BLaER1 treated with 17β-estradiol and CSF1 and Interleukin-3, amounts not matched to agents 10 nM and 100 nM (cell line): ENCODE measurements around the gene HOXD10.

Experiments
- H3K27ac ChIP-seq, 11 experiments: shearing (Covaris generic); formaldehyde crosslinking; 2 replicates each; pipeline ENCODE4 v1.8.1; 2022
- H3K27me3 ChIP-seq, 11 experiments: shearing (Covaris generic); formaldehyde crosslinking; 2 replicates each; pipeline ENCODE4 v1.8.1; 2022
- H3K36me3 ChIP-seq, 11 experiments: shearing (Covaris generic); formaldehyde crosslinking; 2 replicates each; pipeline ENCODE4 v1.8.1; 2022
- H3K4me1 ChIP-seq, 10 experiments: shearing (Covaris generic); formaldehyde crosslinking; 2 replicates each; pipeline ENCODE4 v1.8.1; 2022
- H3K4me2 ChIP-seq, 11 experiments: shearing (Covaris generic); formaldehyde crosslinking; 2 replicates each; pipeline ENCODE4 v1.8.1; 2022
- H3K4me3 ChIP-seq, 10 experiments: shearing (Covaris generic); formaldehyde crosslinking; 2 replicates each; pipeline ENCODE4 v1.8.1; 2022
- H3K9ac ChIP-seq, 11 experiments: shearing (Covaris generic); formaldehyde crosslinking; 2 replicates each; pipeline ENCODE4 v1.8.1; 2022
- H3K9me3 ChIP-seq, 11 experiments: shearing (Covaris generic); formaldehyde crosslinking; replicated peaks in 1 of 11; 2 replicates each; pipeline ENCODE4 v1.8.1; 2022
- H4K20me1 ChIP-seq, 11 experiments: shearing (Covaris generic); formaldehyde crosslinking; 2 replicates each; pipeline ENCODE4 v1.8.1; 2022
- Cebpa-rat ChIP-seq, 11 experiments: shearing (Covaris generic); IDR thresholded peaks; 2 replicates each; pipeline ENCODE4 v1.8.1; 2022

The HOXD10 gene

DNA sequence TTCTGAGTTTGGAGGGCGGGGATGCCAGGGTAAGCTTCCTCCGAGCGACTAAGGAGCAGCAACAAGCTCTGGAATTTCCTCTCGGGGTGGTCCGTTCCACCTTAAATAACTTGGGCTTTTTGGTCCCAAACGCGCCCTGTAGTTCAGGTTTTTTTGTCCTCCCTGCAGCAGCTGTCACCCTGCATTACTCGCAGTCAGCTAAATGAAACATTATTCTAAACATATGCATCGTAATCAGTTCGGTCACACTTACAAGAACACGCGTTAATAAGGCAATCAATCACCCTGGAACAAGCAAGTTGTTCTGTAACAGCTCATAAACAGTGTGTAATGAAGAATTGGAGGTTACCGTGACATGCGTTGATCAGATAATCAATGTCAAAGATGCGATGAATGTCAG, 41.1 kb upstream of the HOXD10 start:
- Histone ChIP-seq H3K9me3 (peaks cover 17 to 54% (median 32%) of the 10 kb centered on the region in 11 experiments), H3K4me1 (peaks cover 0 to 9% (median 3%) of the 10 kb centered on the region in 10 experiments; a peak in 7 of 20 replicates), H3K9ac (no peak overlapping the region), H3K4me3 (no peak overlapping the region), H3K36me3 (no peaks in the 10 kb centered on the region), H3K27ac (no peak overlapping the region), H3K27me3 (peaks cover 99 to 100% (median 100%) of the 10 kb centered on the region in 11 experiments), H4K20me1 (peaks cover 0 to 69% (median 33%) of the 10 kb centered on the region in 11 experiments; a peak in 14 of 22 replicates), H3K4me2 (no peak overlapping the region)
- no peak for TF ChIP-seq Cebpa-rat (IDR thresholded peaks at IDR 0.05)

DNA sequence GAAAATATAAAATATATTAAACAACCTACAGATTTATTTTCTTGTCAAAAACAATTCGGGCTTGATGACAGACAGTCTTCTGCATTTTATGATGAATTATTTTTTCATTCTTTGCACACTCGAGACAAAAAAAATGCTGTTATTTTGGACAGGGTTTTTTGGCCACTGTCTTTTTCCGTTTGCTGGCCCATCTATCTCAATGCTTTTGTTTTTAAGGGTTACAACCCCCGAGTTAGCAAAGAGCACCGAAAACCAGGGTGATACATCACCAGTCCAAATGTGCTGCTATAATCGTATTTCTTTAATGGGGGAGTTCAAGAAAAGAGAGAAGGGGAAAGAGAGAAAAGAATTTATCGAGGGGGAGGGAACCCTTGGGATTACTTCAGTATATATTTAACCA, 40.5 kb upstream of the HOXD10 start:
- Histone ChIP-seq H3K4me1 (peaks cover 0 to 9% (median 3%) of the 10 kb centered on the region in 10 experiments; a peak in 7 of 20 replicates), H3K4me2 (no peak overlapping the region), H3K27ac (no peak overlapping the region), H3K9me3 (peaks cover 23 to 59% (median 38%) of the 10 kb centered on the region in 11 experiments), H4K20me1 (peaks cover 0 to 69% (median 33%) of the 10 kb centered on the region in 11 experiments; a peak in 14 of 22 replicates), H3K4me3 (no peak overlapping the region), H3K9ac (no peak overlapping the region), H3K27me3 (peaks cover 99 to 100% (median 100%) of the 10 kb centered on the region in 11 experiments), H3K36me3 (no peaks in the 10 kb centered on the region)
- TF ChIP-seq Cebpa-rat (IDR thresholded peaks at IDR 0.05), result no peak

DNA sequence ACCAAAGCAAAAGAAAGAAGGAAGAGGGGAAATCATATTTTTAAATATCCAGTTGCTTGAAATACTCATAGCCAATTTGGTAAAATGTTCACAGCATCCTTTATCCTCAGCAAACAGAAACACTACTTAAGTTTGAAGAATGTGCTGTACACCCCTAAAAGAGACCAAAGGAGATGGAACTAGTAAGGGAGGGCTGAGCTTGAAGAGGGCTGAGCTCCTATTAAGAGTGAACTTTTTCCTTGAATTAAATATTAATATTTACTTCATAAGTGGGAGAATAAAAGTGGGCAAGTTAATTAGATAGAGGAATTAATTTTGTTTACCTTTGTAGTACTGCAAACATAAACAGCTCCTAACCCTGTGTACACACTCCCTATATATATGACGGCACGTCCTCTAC, 39.8 kb upstream of the HOXD10 start:
- TF ChIP-seq Cebpa-rat (IDR thresholded peaks at IDR 0.05), result no peak
- Histone ChIP-seq H3K4me2 (no peak overlapping the region), H3K4me1 (peaks cover 0 to 9% (median 3%) of the 10 kb centered on the region in 10 experiments; a peak in 7 of 20 replicates), H3K27me3 (peaks cover 99 to 100% (median 100%) of the 10 kb centered on the region in 11 experiments), H3K36me3 (no peaks in the 10 kb centered on the region), H3K4me3 (no peak overlapping the region), H4K20me1 (peaks cover 0 to 66% (median 27%) of the 10 kb centered on the region in 11 experiments; a peak in 14 of 22 replicates), H3K9ac (no peak overlapping the region), H3K9me3 (peaks cover 27 to 60% (median 42%) of the 10 kb centered on the region in 11 experiments), H3K27ac (no peak overlapping the region)

DNA sequence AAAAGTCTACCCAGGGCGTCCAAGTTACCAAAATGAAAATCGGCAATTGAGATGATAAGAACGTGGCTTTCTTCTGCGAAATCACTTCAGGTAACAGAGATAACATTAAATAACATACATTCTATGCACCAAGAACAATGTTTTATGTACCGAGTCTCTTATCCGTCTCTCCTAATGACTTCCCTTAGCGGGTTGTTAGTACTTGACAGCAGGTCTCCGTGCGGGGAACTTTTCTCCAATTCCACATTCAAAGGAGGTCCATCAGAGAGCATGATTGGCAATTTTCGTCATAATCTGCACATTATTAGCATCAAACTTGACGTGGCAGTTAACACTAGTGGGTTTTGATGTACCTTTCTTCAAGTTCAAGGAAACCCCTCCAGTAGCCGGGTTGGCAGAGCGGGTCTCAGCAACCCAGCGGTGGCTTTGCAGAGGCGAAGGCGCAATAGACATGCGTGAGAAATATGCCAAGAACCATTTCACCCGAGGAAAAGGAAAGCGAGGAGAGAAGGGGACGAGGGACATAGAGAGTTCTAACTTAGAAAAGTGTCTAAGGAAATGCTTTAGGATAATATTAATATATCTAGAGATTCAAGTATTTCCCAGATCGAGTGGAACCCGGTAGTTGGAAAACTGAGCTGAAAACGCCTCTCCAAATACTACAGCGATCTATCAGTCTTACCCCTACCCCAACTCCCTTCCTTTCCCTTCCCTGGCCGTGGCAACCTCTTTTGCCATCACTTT, 37.9 kb upstream of the HOXD10 start:
- H3K4me1 ChIP-seq, result peaks cover 0 to 9% (median 3%) of the 10 kb centered on the region in 10 experiments; a peak in 7 of 20 replicates
- H4K20me1 ChIP-seq, result peaks cover 0 to 62% (median 27%) of the 10 kb centered on the region in 11 experiments; a peak in 16 of 22 replicates
- peak overlapping the region in 2 of 11 experiments; percentile 42 to 68; a peak in 3 of 22 replicates for H3K4me2 ChIP-seq
- peak overlapping the region in 3 of 10 experiments; percentile 18 to 34 (median 22); a peak in 3 of 20 replicates for H3K4me3 ChIP-seq
- H3K9ac ChIP-seq, result no peak overlapping the region
- TF ChIP-seq Cebpa-rat (IDR thresholded peaks at IDR 0.05), result no peak
- H3K27ac ChIP-seq, result no peak overlapping the region
- peaks cover 99 to 100% (median 100%) of the 10 kb centered on the region in 11 experiments for H3K27me3 ChIP-seq
- H3K9me3 ChIP-seq, result peaks cover 44 to 69% (median 53%) of the 10 kb centered on the region in 11 experiments
- peaks cover 0 to 4% (median 0%) of the 10 kb centered on the region in 11 experiments; a peak in 1 of 22 replicates for H3K36me3 ChIP-seq

DNA sequence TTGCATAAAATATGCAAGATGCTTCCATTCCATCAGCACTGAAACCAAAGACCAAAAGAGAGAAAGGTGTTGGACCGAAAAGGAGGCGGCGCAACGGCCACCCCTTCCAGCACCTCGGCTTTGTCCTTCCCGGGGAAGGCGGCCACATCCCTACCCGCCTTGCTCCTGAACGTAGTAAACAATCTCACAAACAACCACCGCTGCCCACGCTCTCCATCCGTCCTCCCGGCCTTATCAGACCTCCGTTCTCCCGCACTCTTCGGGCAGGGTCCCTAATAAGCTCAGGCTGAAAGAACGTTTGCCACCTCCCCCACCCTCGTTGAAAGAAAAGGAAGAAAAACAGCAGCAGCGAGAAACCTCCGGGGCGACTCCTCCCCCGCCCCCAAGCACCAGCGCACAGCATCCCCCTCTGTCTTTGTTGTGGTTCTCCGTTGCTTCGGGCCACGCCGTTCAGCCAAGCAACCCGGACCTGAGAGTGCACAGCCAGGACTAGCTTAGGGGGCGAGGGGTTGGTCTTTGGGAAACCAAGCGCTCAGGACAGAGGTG, 37.2 kb upstream of the HOXD10 start:
- Histone ChIP-seq H3K4me2 (peak overlapping the region in 10 of 11 experiments; percentile 10 to 87 (median 46); a peak in 17 of 22 replicates), H4K20me1 (peaks cover 0 to 57% (median 30%) of the 10 kb centered on the region in 11 experiments; a peak in 16 of 22 replicates), H3K36me3 (peaks cover 0 to 4% (median 0%) of the 10 kb centered on the region in 11 experiments; a peak in 1 of 22 replicates), H3K4me1 (peaks cover 0 to 9% (median 3%) of the 10 kb centered on the region in 10 experiments; a peak in 7 of 20 replicates), H3K27me3 (peaks cover 99 to 100% (median 100%) of the 10 kb centered on the region in 11 experiments), H3K4me3 (peak overlapping the region in 9 of 10 experiments; percentile 1 to 46 (median 23); a peak in 8 of 20 replicates), H3K27ac (no peak overlapping the region), H3K9ac (no peak overlapping the region), H3K9me3 (peaks cover 50 to 75% (median 59%) of the 10 kb centered on the region in 11 experiments)
- TF ChIP-seq Cebpa-rat (IDR thresholded peaks at IDR 0.05), result no peak

DNA sequence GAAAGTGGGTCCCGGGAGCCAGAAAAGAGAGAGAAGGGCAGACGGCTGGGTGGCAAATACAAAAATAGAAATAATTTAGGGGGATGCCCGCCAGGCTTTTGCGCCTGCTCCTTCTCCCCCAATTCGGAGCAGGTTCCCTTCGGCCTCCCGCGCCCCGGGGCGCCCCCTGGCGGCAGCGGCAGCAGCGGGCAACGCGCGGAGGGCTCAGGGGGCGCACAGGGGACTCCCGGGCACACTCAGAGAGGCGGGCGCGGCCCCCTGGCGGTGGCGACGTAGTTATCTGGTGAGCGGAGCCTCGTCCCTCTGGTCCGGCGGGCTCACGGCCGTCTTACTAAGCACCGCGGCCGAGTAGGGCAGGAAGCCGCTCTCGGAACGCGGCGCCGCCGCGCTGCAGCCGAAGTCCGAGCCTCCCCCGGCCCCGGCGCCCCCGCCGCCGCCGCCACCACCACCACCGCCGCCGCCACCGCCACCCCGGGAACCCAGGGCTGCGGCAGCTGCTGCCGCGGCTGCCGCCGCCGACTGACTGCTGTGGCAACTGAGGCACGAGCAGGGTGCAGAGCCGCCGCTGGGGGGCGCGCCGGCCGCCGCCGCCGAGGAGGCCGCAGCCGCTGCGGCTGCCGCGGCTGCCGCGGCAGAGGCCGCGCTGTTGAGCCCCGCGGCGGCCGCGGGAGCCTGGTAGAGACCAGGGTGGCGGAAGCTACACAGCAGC, 36.6 kb upstream of the HOXD10 start:
- H3K27me3 ChIP-seq, result peaks cover 99 to 100% (median 100%) of the 10 kb centered on the region in 11 experiments
- peaks cover 0 to 9% (median 3%) of the 10 kb centered on the region in 10 experiments; a peak in 8 of 20 replicates for H3K4me1 ChIP-seq
- peaks cover 57 to 78% (median 64%) of the 10 kb centered on the region in 11 experiments for H3K9me3 ChIP-seq
- peak overlapping the region in 9 of 10 experiments; percentile 18 to 46 (median 26); a peak in 9 of 20 replicates for H3K4me3 ChIP-seq
- peaks cover 0 to 4% (median 0%) of the 10 kb centered on the region in 11 experiments; a peak in 1 of 22 replicates for H3K36me3 ChIP-seq
- TF ChIP-seq Cebpa-rat (IDR thresholded peaks at IDR 0.05), result no peak
- H3K27ac ChIP-seq, result no peak overlapping the region
- peaks cover 0 to 54% (median 25%) of the 10 kb centered on the region in 11 experiments; a peak in 16 of 22 replicates for H4K20me1 ChIP-seq
- H3K4me2 ChIP-seq, result peak overlapping the region in 10 of 11 experiments; percentile 10 to 87 (median 46); a peak in 17 of 22 replicates
- no peak overlapping the region for H3K9ac ChIP-seq

DNA sequence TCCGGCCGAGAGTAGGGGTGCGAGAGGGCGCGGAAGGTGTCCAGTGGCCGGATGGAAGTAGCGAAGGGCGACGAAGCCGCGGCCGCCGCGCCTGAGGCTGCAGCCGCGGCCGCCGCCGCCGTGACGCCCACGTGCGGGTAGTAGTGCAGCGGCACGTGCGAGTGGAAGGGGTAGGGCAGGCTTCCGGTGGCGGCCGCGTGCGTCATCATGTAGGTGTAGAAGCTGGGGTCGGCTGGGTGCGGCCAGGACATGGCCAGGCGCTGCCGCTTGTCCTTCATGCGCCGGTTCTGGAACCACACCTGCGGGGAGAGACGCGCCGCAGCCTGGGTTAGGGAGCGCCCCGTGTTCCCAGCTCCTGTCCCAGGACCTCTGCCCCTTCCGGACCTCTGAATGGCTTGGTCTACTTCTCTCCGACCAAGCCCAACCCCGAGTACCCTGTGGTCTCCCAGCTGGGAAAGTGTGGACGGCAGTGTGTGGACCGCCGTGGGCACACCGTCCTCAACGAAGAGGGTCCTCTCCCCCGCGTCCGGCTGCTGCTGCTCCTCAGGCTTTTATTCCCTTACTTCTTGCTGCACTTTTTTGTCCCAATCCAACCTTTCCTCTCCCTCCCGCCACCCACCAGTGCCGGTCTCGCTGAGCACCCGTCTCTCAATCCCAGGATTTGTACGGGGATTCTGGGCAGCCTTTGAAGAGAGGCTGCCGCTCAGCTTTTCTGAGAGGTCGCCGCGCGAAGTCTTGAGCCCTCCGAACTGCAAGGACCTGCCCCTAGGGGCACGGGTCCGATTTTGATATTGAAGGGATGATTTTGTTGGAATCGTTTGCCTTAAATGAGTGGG, 35.8 kb upstream of the HOXD10 start:
- Histone ChIP-seq H3K4me3 (peak overlapping the region in 7 of 10 experiments; percentile 2 to 40 (median 21); a peak in 7 of 20 replicates), H3K27me3 (peaks cover 99 to 100% (median 100%) of the 10 kb centered on the region in 11 experiments), H3K9me3 (peaks cover 60 to 79% (median 71%) of the 10 kb centered on the region in 11 experiments), H3K4me2 (no peak overlapping the region), H3K4me1 (peaks cover 0 to 9% (median 3%) of the 10 kb centered on the region in 10 experiments; a peak in 8 of 20 replicates), H3K36me3 (peaks cover 0 to 4% (median 0%) of the 10 kb centered on the region in 11 experiments; a peak in 1 of 22 replicates), H4K20me1 (peaks cover 0 to 53% (median 27%) of the 10 kb centered on the region in 11 experiments; a peak in 17 of 22 replicates), H3K9ac (no peak overlapping the region), H3K27ac (no peak overlapping the region)
- no peak for TF ChIP-seq Cebpa-rat (IDR thresholded peaks at IDR 0.05)
